Measurements from ENCODE around the gene UQCRH. TPM values are rescaled to one million over a fixed set of nuclear protein-coding genes. Genes with fewer than 3 reads are reported as not detected.

The UQCRH gene
- total and polyA plus RNA-seq, 2 of the 13 experiments (the other 11 are each of a cell fraction or from before 2014, with no cell fraction given), result 548 to 556 TPM

DNA sequence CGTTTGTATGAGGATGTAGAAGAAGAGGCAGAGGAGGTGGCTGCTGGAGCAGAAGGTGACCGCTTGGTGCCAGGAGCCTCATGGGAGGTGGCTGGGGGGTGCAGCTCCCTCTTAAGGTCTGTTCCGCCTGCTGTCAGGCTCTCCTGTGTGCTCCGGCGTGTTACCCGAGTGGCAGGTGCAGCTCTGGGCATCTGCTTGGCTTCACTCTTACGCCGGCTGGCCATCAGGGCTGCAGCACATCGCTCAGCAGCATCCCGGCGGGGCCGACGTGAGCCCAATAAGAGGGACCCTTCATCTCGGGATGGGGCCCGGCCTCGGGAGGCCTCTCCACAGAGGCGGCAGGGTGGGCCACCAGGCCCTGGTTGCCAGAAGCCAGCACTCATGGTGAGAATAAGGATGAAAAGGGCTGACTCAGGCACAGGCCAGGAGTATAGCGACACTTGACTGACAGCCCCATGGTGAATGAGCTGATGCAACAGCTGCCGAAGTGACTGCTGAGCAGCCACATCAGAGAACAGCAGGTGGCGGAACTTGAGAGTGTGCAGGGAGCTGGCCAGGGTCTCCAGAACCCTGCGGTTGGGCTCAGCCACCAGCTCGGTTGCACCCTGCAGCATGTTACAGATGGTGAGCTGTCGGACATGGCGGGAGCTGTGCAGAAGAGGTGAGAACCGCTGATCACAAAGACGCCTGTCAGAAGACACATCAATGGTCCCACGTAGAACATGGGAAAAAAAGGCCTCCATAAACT, 17.6 kb upstream of the UQCRH start (continued):
- TF ChIP-seq, protein P1, sequence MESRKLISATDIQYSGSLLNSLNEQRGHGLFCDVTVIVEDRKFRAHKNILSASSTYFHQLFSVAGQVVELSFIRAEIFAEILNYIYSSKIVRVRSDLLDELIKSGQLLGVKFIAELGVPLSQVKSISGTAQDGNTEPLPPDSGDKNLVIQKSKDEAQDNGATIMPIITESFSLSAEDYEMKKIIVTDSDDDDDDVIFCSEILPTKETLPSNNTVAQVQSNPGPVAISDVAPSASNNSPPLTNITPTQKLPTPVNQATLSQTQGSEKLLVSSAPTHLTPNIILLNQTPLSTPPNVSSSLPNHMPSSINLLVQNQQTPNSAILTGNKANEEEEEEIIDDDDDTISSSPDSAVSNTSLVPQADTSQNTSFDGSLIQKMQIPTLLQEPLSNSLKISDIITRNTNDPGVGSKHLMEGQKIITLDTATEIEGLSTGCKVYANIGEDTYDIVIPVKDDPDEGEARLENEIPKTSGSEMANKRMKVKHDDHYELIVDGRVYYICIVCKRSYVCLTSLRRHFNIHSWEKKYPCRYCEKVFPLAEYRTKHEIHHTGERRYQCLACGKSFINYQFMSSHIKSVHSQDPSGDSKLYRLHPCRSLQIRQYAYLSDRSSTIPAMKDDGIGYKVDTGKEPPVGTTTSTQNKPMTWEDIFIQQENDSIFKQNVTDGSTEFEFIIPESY (CRISPR knock-in tag; IDR thresholded peaks at IDR 0.05), result peak; percentile 33; the same call in 1 of the 2 replicates

DNA sequence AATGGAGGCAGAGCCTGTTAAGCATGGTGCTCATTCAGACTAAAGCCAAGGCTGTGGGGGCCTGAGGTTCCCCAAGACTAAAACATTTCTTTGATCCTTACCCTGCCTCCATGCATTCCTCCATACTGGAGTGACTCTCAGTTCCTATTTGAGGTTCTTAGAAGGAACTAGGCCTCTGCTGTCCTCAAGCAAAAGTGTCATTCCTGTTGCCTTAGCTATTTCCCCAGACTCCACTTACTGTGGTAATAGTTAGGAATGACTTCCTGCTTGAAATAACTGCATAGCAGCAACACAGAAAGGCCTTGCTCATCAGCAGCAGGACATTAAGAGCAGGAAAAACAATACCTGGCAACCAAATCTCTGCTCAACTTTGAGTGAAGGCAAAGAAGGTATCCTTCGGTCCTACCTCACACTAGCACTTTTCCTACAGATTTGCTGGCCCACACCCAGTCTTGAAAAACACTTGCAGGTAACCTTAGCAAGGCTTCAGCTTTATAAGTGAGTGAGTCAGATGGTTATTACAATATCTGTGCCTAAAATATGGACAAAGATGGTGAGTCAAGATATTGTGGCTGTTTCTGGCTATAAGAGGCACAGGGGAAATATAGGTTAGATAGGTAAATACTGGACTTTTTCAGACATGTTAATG, 14.9 kb upstream of the UQCRH start:
- no peak for ATAC-seq
- 88% methylated on average over 1 of the region's 1 CpG for WGBS (ENCODE audit: low lambda C conversion rate)
- CTCF ChIA-PET (ENCODE audit: low intra/inter-chr PET ratio, low total read pairs), result no interaction called here
- Histone ChIP-seq H3K4me1 (ENCODE audit: insufficient read depth, low read length) (no peaks in the 10 kb centered on the region), H3K27ac (ENCODE audit: extremely low read length, insufficient read depth, low read length) (no peak overlapping the region), H3K4me2 (ENCODE audit: low read depth, low read length) (no peak overlapping the region), H3K4me3 (replicated peaks in 1 of 3; ENCODE audit: insufficient read depth in 1 of 3, low read depth in 2 of 3, low read length in 3 of 3) (no peak overlapping the region), H3K36me3 (replicated peaks in 1 of 2; ENCODE audit: control insufficient read depth in 1 of 2, insufficient read depth in 2 of 2, low read length in 2 of 2) (peaks cover 16 to 38% of the 10 kb centered on the region in 2 experiments), H4K20me1 (ENCODE audit: insufficient read depth, low read length) (no peaks in the 10 kb centered on the region; the same call in 1 of the 2 replicates), H3K27me3 (ENCODE audit: control insufficient read depth in 1 of 2, insufficient read depth in 2 of 2, low read length in 2 of 2) (no peaks in the 10 kb centered on the region), H3K9ac (ENCODE audit: insufficient read depth, low read depth, low read length) (no peak overlapping the region), H3K9me3 (ENCODE audit: low read length) (no peaks in the 10 kb centered on the region), H3K79me2 (ENCODE audit: insufficient read depth, low read length) (no peaks in the 10 kb centered on the region), H2AFZ (ENCODE audit: low read length) (no peak overlapping the region)
- TF ChIP-seq POLR2AphosphoS5 (IDR thresholded peaks at IDR 0.05; ENCODE audit: low read depth, low read length), result 0 out of 2 replicates have a peak, but pooled peaks have one; percentile 2
- TF ChIP-seq HMG20A (CRISPR knock-in tag; IDR thresholded peaks at IDR 0.05; ENCODE audit: borderline replicate concordance), result no peak
- no peak for FAIRE-seq
- no peak for DNase-seq (ENCODE audit: low spot score)
- POLR2A ChIA-PET, result no interaction called here
- in situ Hi-C loops (cut with HindIII; ENCODE audit: extremely low pct_ligation_motif_present, low pct_unique_long_range_greater_than_20kb), result no loop called here
- no TSS peak for BruUV-seq (replicated peaks)
- intact Hi-C loops (cut with micrococcal nuclease; ENCODE audit: unreplicated experiment), result no loop called here

Data from HepG2 (cell line).